ENCODE results near the gene SORBS1. TPM values are rescaled to one million over a fixed set of nuclear protein-coding genes. Genes with fewer than 3 reads are reported as not detected.

SORBS1 gene
- total RNA-seq, 1 donor from 2014 or later: 0.69 TPM

- intact Hi-C loops (cut with micrococcal nuclease): no loop called here
Observed at GRCh38 chr10:95326396-95326795, 234.8 kb downstream of the SORBS1 start.

- intact Hi-C loops (cut with micrococcal nuclease): no loop called here
Observed at GRCh38 chr10:95325863-95326262, 235.3 kb downstream of the SORBS1 start.

- intact Hi-C loops (cut with micrococcal nuclease): no loop called here
Observed at GRCh38 chr10:95324436-95325268, 236.5 kb downstream of the SORBS1 start.

- intact Hi-C loops (cut with micrococcal nuclease): no loop called here
Observed at GRCh38 chr10:95321554-95322301, 239.4 kb downstream of the SORBS1 start.

- intact Hi-C loops (cut with micrococcal nuclease): no loop called here
Observed at GRCh38 chr10:95319239-95319638, 241.9 kb downstream of the SORBS1 start.

GRCh38 chr10:95315509-95315908 lies 245.7 kb downstream of the SORBS1 start:
- intact Hi-C loops (cut with micrococcal nuclease): no loop called here

- intact Hi-C loops (cut with micrococcal nuclease): no loop called here
Observed at GRCh38 chr10:95314192-95314918, 246.8 kb downstream of the SORBS1 start.

GRCh38 chr10:95312986-95313495 lies 248.1 kb downstream of the SORBS1 start:
- intact Hi-C loops (cut with micrococcal nuclease): no loop called here

GRCh38 chr10:95312257-95312656 lies 248.9 kb downstream of the SORBS1 start:
- intact Hi-C loops (cut with micrococcal nuclease): no loop called here

- intact Hi-C loops (cut with micrococcal nuclease): no loop called here
Observed at GRCh38 chr10:95309958-95310357, 251.2 kb downstream of the SORBS1 start.

GRCh38 chr10:95308389-95309302 lies 252.5 kb downstream of the SORBS1 start:
- intact Hi-C loops (cut with micrococcal nuclease): no loop called here

GRCh38 chr10:95306851-95307250 lies 254.3 kb downstream of the SORBS1 start:
- intact Hi-C loops (cut with micrococcal nuclease): no loop called here

- intact Hi-C loops (cut with micrococcal nuclease): no loop called here
Observed at GRCh38 chr10:95306318-95306650, 254.9 kb downstream of the SORBS1 start.

GRCh38 chr10:95305606-95306317 lies 255.4 kb downstream of the SORBS1 start:
- intact Hi-C loops (cut with micrococcal nuclease): no loop called here

GRCh38 chr10:95304976-95305375 lies 256.2 kb downstream of the SORBS1 start:
- intact Hi-C loops (cut with micrococcal nuclease): no loop called here

GRCh38 chr10:95304463-95304862 lies 256.7 kb downstream of the SORBS1 start:
- intact Hi-C loops (cut with micrococcal nuclease): no loop called here

GRCh38 chr10:95303950-95304349 lies 257.2 kb downstream of the SORBS1 start:
- intact Hi-C loops (cut with micrococcal nuclease): no loop called here

GRCh38 chr10:95303535-95303934 lies 257.6 kb downstream of the SORBS1 start:
- intact Hi-C loops (cut with micrococcal nuclease): no loop called here

- intact Hi-C loops (cut with micrococcal nuclease): no loop called here
Observed at GRCh38 chr10:95300022-95300539, 261.1 kb downstream of the SORBS1 start.

- intact Hi-C loops (cut with micrococcal nuclease): loop anchor here (5.0 to 10.0 kb wide), 4 partner anchors 65 to 1403 kb away; partner anchors contain the start of genes ALDH18A1, SLC35G1 and TCTN3
Observed at GRCh38 chr10:95297402-95297801, 263.8 kb downstream of the SORBS1 start.
